IMR-90 (cell line): ENCODE data around the gene FAM219A. TPM values are rescaled to one million over a fixed set of nuclear protein-coding genes. Genes with fewer than 3 reads are reported as not detected.

ENCODE experiments used
- ATAC-seq: fragments of 200-7000 bp; cut with Tn5 transposase; 2 replicates; pipeline ENCODE4 v1.9.1; 2020; ENCODE audit warnings: low read depth, mild to moderate bottlenecking, moderate library complexity
- BruUV-seq: library from RNA; stranded (reverse); fragments of 400-500 nt; replicated peaks from 2 replicates; lab custom pipeline; 2021; lab: Mats Ljungman, UMichigan
- CTCF ChIA-PET: fragments of 300-600 bp; formaldehyde crosslinking; extraction: SDS; loops from one replicate; lab custom pipeline; 2021; ENCODE audit warnings: antibody characterized with exemption; lab: Yijun Ruan, JAX
- POLR2A ChIA-PET: fragments of 300-600 bp; sonication (Branson Sonifier 250); formaldehyde crosslinking; loops from one replicate; lab custom pipeline; 2022; ENCODE audit warnings: antibody characterized with exemption; ENCODE audit not compliant: unreplicated experiment; lab: Charles Lee
- DNase-seq: peaks from one replicate; pipeline ENCODE4 v3.0.0; 2013
- H2AFZ ChIP-seq: replicated peaks from 2 replicates; pipeline ENCODE3; 2013; ENCODE audit warnings: low read length, mild to moderate bottlenecking; ENCODE audit not compliant: poor library complexity
- H2AK5ac ChIP-seq: 2 replicates; pipeline ENCODE4 v1.6.1; 2013; ENCODE audit warnings: low read depth, low read length, inconsistent platforms
- H2AK9ac ChIP-seq: replicated peaks from 2 replicates; pipeline ENCODE3; 2013; ENCODE audit warnings: mild to moderate bottlenecking, low read depth, low read length, moderate library complexity; ENCODE audit not compliant: poor library complexity
- H2BK120ac ChIP-seq: 2 replicates; pipeline ENCODE4 v1.6.1; 2013; ENCODE audit warnings: low read depth, low read length, inconsistent platforms
- H2BK15ac ChIP-seq: 3 replicates; pipeline ENCODE4 v1.6.1; 2013; ENCODE audit warnings: low read depth, low read length, inconsistent platforms
- H2BK20ac ChIP-seq: 2 replicates; pipeline ENCODE4 v1.6.1; 2013; ENCODE audit warnings: low read depth, mild to moderate bottlenecking, inconsistent platforms, low read length, moderate library complexity
- H2BK5ac ChIP-seq: 2 replicates; pipeline ENCODE4 v1.6.1; 2013; ENCODE audit warnings: mild to moderate bottlenecking, low read depth, low read length, inconsistent platforms; ENCODE audit not compliant: poor library complexity, severe bottlenecking
- H3K14ac ChIP-seq: replicated peaks from 2 replicates; pipeline ENCODE4 v1.6.1; 2013; ENCODE audit warnings: low read depth, low read length, inconsistent platforms
- H3K18ac ChIP-seq: 2 replicates; pipeline ENCODE4 v1.6.1; 2013; ENCODE audit warnings: low read depth, low read length, control low read depth
- H3K23ac ChIP-seq: 2 replicates; pipeline ENCODE4 v1.6.1; 2013; ENCODE audit warnings: low read depth, low read length, inconsistent platforms
- H3K27ac ChIP-seq: 2 replicates; pipeline ENCODE4 v1.5.1; 2013; ENCODE audit warnings: mild to moderate bottlenecking, control low read depth, low read length; ENCODE audit not compliant: insufficient read depth
- H3K27me3 ChIP-seq: 2 replicates; pipeline ENCODE4 v1.6.1; 2013; ENCODE audit warnings: low read length; ENCODE audit not compliant: control insufficient read depth, insufficient read depth
- H3K36me3 ChIP-seq: 2 replicates; pipeline ENCODE4 v1.6.1; 2013; ENCODE audit warnings: low read length, mixed read lengths; ENCODE audit not compliant: control insufficient read depth, insufficient read depth
- H3K4ac ChIP-seq: 2 replicates; pipeline ENCODE4 v1.6.1; 2013; ENCODE audit warnings: low read depth, low read length, inconsistent platforms
- H3K4me1 ChIP-seq: 2 replicates; pipeline ENCODE4 v1.6.1; 2013; ENCODE audit warnings: low read length, mixed read lengths; ENCODE audit not compliant: control insufficient read depth, insufficient read depth
- H3K4me2 ChIP-seq: 2 replicates; pipeline ENCODE4 v1.6.1; 2013; ENCODE audit warnings: low read depth, mild to moderate bottlenecking, control low read depth, low read length, moderate library complexity
- H3K4me3 ChIP-seq: 2 replicates; pipeline ENCODE4 v1.5.1; 2013; ENCODE audit warnings: low read depth, mild to moderate bottlenecking, control low read depth, low read length, moderate library complexity; ENCODE audit not compliant: insufficient read depth
- H3K56ac ChIP-seq: 2 replicates; pipeline ENCODE4 v1.6.1; 2013; ENCODE audit warnings: low read length, inconsistent platforms; ENCODE audit not compliant: insufficient read depth; ENCODE audit errors: extremely low read depth
- H3K79me1 ChIP-seq, 2 experiments: 2 replicates each; pipeline ENCODE4 v1.6.1; 2013; ENCODE audit warnings: low read length in 2 of 2, inconsistent platforms in 1 of 2, low read depth in 1 of 2
- H3K9ac ChIP-seq: 2 replicates; pipeline ENCODE4 v1.6.1; 2013; ENCODE audit warnings: low read depth, low read length, control low read depth
- H3K9me1 ChIP-seq: 2 replicates; pipeline ENCODE4 v1.6.1; 2013; ENCODE audit warnings: low read length, inconsistent platforms; ENCODE audit not compliant: insufficient read depth
- H3K9me3 ChIP-seq: 2 replicates; pipeline ENCODE4 v1.6.1; 2013; ENCODE audit warnings: low read length; ENCODE audit not compliant: control insufficient read depth, insufficient read depth
- H4K20me1 ChIP-seq: 2 replicates; pipeline ENCODE4 v1.6.1; 2013; ENCODE audit warnings: low read length, inconsistent platforms; ENCODE audit not compliant: insufficient read depth
- H4K5ac ChIP-seq: 2 replicates; pipeline ENCODE4 v1.6.1; 2013; ENCODE audit warnings: mild to moderate bottlenecking, low read depth, low read length, control low read depth
- H4K8ac ChIP-seq, 2 experiments: 2 replicates each; pipeline ENCODE4 v1.6.1; 2013; ENCODE audit warnings: low read depth in 2 of 2, low read length in 2 of 2, control low read depth in 1 of 2, inconsistent platforms in 1 of 2
- H4K91ac ChIP-seq: 2 replicates; pipeline ENCODE4 v1.6.1; 2013; ENCODE audit warnings: low read depth, low read length, inconsistent platforms; ENCODE audit not compliant: insufficient read depth
- BHLHE40 ChIP-seq: fragments of 150-350 bp; IDR thresholded peaks from 2 replicates; pipeline ENCODE4 v1.6.1; 2016; ENCODE audit warnings: mild to moderate bottlenecking, low read depth, low read length
- CHD1 ChIP-seq: IDR thresholded peaks from 2 replicates; pipeline ENCODE4 v1.6.1; 2012; ENCODE audit warnings: low read depth, low read length, improper control_type of control experiment
- CTCF ChIP-seq: conservative IDR thresholded peaks from 2 replicates; pipeline ENCODE4 v1.5.1; 2012; ENCODE audit warnings: mild to moderate bottlenecking, low read depth, low read length, improper control_type of control experiment
- FOS ChIP-seq: fragments of 150-350 bp; IDR thresholded peaks from 2 replicates; pipeline ENCODE4 v1.6.1; 2016; ENCODE audit warnings: low read depth, low read length
- MAFK ChIP-seq: IDR thresholded peaks from 2 replicates; pipeline ENCODE4 v1.6.1; 2012; ENCODE audit warnings: low read depth, low read length, improper control_type of control experiment
- MAZ ChIP-seq: IDR thresholded peaks from 2 replicates; pipeline ENCODE4 v1.6.1; 2012; ENCODE audit warnings: low read depth, mild to moderate bottlenecking, low read length, improper control_type of control experiment, moderate library complexity, borderline replicate concordance
- MXI1 ChIP-seq: IDR thresholded peaks from 2 replicates; pipeline ENCODE4 v1.6.1; 2012; ENCODE audit warnings: low read depth, mild to moderate bottlenecking, low read length, moderate library complexity, borderline replicate concordance
- RAD21 ChIP-seq: IDR thresholded peaks from 2 replicates; pipeline ENCODE4 v1.6.1; 2012; ENCODE audit warnings: low read length, improper control_type of control experiment
- RCOR1 ChIP-seq: IDR thresholded peaks from 2 replicates; pipeline ENCODE4 v1.6.1; 2012; ENCODE audit warnings: mild to moderate bottlenecking, low read length, improper control_type of control experiment; ENCODE audit not compliant: insufficient replicate concordance
- RFX5 ChIP-seq: IDR thresholded peaks from 2 replicates; pipeline ENCODE4 v1.8.0; 2012; ENCODE audit warnings: low read depth, mild to moderate bottlenecking, low read length, moderate library complexity
- SMC3 ChIP-seq: fragments of 150-350 bp; IDR thresholded peaks from 2 replicates; pipeline ENCODE4 v1.6.1; 2016; ENCODE audit warnings: low read depth, mild to moderate bottlenecking, antibody characterized with exemption, low read length, moderate library complexity
- WGBS, 2 experiments: methylation state at CpG; one replicate each; pipeline versions ENCODE4 v1.1.5 to v1.1.7; 2013; ENCODE audit warnings: missing lambda C conversion rate in 2 of 2; ENCODE audit not compliant: insufficient read length in 1 of 2; ENCODE audit errors: extremely low coverage in 2 of 2; 5-methylcytosine and 5-hydroxymethylcytosine counted together
- dilution Hi-C: fragments of 300-500 bp; cut with HindIII; formaldehyde crosslinking; loops from one replicate; pipeline ENCODE4 v1.14.3; 2018; ENCODE audit warnings: low sequenced_read_pairs; ENCODE audit not compliant: unreplicated experiment
- in situ Hi-C: fragments of 300-500 bp; cut with MboI; formaldehyde crosslinking; loops from 3 replicates; pipeline ENCODE4 v1.14.3; 2019; ENCODE audit warnings: low sequenced_read_pairs, inconsistent platforms, mixed read lengths
- intact Hi-C: fragments of 100-400 bp; cut with micrococcal nuclease; formaldehyde crosslinking; loops from 2 replicates; pipeline ENCODE4 v1.10.0; 2022
- polyA plus RNA-seq, 3 experiments: library from polyadenylated mRNA; depleted of rRNA; stranded (reverse); fragments of >200 nt; gene quantifications; 2 replicates each; pipeline ENCODE4 v1.2.3, GENCODE V29; 2012; ENCODE audit warnings: low replicate concordance in 1 of 3
- total RNA-seq: library from RNA; depleted of rRNA; stranded (reverse); fragments of >200 nt; gene quantifications from 2 replicates; pipeline ENCODE4 v1.2.3, GENCODE V29; 2012
- TF ChIP-seq, protein P1 (sequence below): fragments of 150-350 bp; IDR thresholded peaks from 2 replicates; pipeline ENCODE4 v1.6.1; 2016; ENCODE audit warnings: low read depth, mild to moderate bottlenecking, low read length, moderate library complexity, borderline replicate concordance

FAM219A gene
- total and polyA plus RNA-seq, 2 of the 4 experiments (the other 2 are of a cell fraction), result 4.8 to 20.8 TPM

- no peak overlapping the region for H3K4me3 ChIP-seq
- no peaks in the 10 kb centered on the region; the same call in 1 of the 2 replicates for H4K20me1 ChIP-seq
- dilution Hi-C loops, result no loop called here
- CTCF ChIA-PET, result no interaction called here
- no peak overlapping the region for H2BK5ac ChIP-seq
- intact Hi-C loops, result no loop called here
- 52% methylated on average over 3 of the region's 7 CpGs; no CpG with 5 or more reads in 1 of the 2 experiments for WGBS, 2 experiments
- TF ChIP-seq MXI1 (no peak), BHLHE40 (no peak), CTCF (no peak), SMC3 (no peak), RAD21 (no peak), MAZ (no peak), RFX5 (no peak), FOS (no peak), RCOR1 (no peak), CHD1 (no peak), MAFK (no peak)
- TF ChIP-seq, protein P1, sequence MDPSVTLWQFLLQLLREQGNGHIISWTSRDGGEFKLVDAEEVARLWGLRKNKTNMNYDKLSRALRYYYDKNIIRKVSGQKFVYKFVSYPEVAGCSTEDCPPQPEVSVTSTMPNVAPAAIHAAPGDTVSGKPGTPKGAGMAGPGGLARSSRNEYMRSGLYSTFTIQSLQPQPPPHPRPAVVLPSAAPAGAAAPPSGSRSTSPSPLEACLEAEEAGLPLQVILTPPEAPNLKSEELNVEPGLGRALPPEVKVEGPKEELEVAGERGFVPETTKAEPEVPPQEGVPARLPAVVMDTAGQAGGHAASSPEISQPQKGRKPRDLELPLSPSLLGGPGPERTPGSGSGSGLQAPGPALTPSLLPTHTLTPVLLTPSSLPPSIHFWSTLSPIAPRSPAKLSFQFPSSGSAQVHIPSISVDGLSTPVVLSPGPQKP, result no peak
- BruUV-seq, result no TSS peak
- ATAC-seq (no peak), DNase-seq (no peak)
- no peak overlapping the region for H3K14ac ChIP-seq
- H2AFZ ChIP-seq, result no peak overlapping the region
- H3K9me3 ChIP-seq, result no peaks in the 10 kb centered on the region
- H3K23ac ChIP-seq, result no peak overlapping the region
- no peak overlapping the region for H3K9ac ChIP-seq
- H3K56ac ChIP-seq, result no peak overlapping the region
- no peak overlapping the region for H3K27ac ChIP-seq
- peaks cover 34% of the 10 kb centered on the region for H3K36me3 ChIP-seq
- no peak overlapping the region for H3K4ac ChIP-seq
- no peak overlapping the region for H2BK15ac ChIP-seq
- no peak overlapping the region for H4K91ac ChIP-seq
- H2AK9ac ChIP-seq, result no peak overlapping the region
- no peak overlapping the region for H4K8ac ChIP-seq
- H3K9me1 ChIP-seq, result 0 out of 2 replicates have a peak, but pooled peaks cover 3% of the 10 kb centered on the region
- no peaks in the 10 kb centered on the region for H3K4me1 ChIP-seq
- no peak overlapping the region for H4K5ac ChIP-seq
- POLR2A ChIA-PET, result no interaction called here
- no peaks in the 10 kb centered on the region for H3K27me3 ChIP-seq
- no peak overlapping the region for H3K4me2 ChIP-seq
- H3K79me1 ChIP-seq, result no peaks in the 10 kb centered on the region
- no peak overlapping the region for H2BK120ac ChIP-seq
- H3K18ac ChIP-seq, result no peak overlapping the region
- in situ Hi-C loops, result no loop called here
- H2BK20ac ChIP-seq, result no peak overlapping the region
- H2AK5ac ChIP-seq, result no peak overlapping the region
Observed at GRCh38 chr9:34396276-34397214, 61.8 kb downstream of the FAM219A start.
